Naive B cell (primary cell): ENCODE measurements around the gene CITED4. TPM values are rescaled to one million over a fixed set of nuclear protein-coding genes. Genes with fewer than 3 reads are reported as not detected.

ENCODE experiments used
- ATAC-seq, 2 donors: fragments of 150-1000 bp; cut with Tn5 transposase; 2 replicates each; pipeline ENCODE4 v1.10.0; 2021; ENCODE audit warnings: low read depth in 2 of 2, mild to moderate bottlenecking in 2 of 2, moderate library complexity in 2 of 2
- DNase-seq: peaks from one replicate; pipeline ENCODE4 v3.0.0; 2022
- H3K27ac Mint-ChIP-seq, 6 donors: one replicate each; pipeline ENCODE4 v1.8.0; 2020 to 2022; ENCODE audit warnings: mild to moderate bottlenecking in 6 of 6, mixed read lengths in 6 of 6, moderate library complexity in 5 of 6, inconsistent platforms in 2 of 6
- H3K27me3 Mint-ChIP-seq, 3 donors: one replicate each; pipeline ENCODE4 v1.8.0; 2021 to 2022; ENCODE audit warnings: mixed read lengths in 3 of 3, mild to moderate bottlenecking in 1 of 3
- H3K36me3 Mint-ChIP-seq, 2 donors: one replicate each; pipeline ENCODE4 v1.8.0; 2020 to 2022; ENCODE audit warnings: mixed read lengths in 2 of 2, inconsistent platforms in 1 of 2, mild to moderate bottlenecking in 1 of 2
- H3K4me1 Mint-ChIP-seq, 3 donors: one replicate each; pipeline ENCODE4 v1.8.0; 2020 to 2022; ENCODE audit warnings: mixed read lengths in 3 of 3, inconsistent platforms in 1 of 3, mild to moderate bottlenecking in 1 of 3, moderate library complexity in 1 of 3
- H3K4me3 Mint-ChIP-seq, 8 donors: one replicate each; pipeline ENCODE4 v1.8.0; 2020 to 2022; ENCODE audit warnings: mild to moderate bottlenecking in 8 of 8, mixed read lengths in 8 of 8, moderate library complexity in 8 of 8, inconsistent platforms in 2 of 8
- H3K9me3 Mint-ChIP-seq, 7 donors: one replicate each; pipeline ENCODE4 v1.8.0; 2020 to 2022; ENCODE audit warnings: mixed read lengths in 7 of 7, mild to moderate bottlenecking in 5 of 7, inconsistent platforms in 2 of 7, moderate library complexity in 1 of 7
- polyA plus RNA-seq, 6 donors: library from polyadenylated mRNA; unstranded; fragments of 300-500 nt; fragmentation: Illumina TruSeq; gene quantifications; one replicate each; pipeline ENCODE4 v1.2.3, GENCODE V29; 2021; ENCODE audit warnings: low read depth in 6 of 6

CITED4 gene
- polyA plus RNA-seq, 6 donors from 2014 or later: 1.2 to 3.2 (median 2.5) TPM

DNA sequence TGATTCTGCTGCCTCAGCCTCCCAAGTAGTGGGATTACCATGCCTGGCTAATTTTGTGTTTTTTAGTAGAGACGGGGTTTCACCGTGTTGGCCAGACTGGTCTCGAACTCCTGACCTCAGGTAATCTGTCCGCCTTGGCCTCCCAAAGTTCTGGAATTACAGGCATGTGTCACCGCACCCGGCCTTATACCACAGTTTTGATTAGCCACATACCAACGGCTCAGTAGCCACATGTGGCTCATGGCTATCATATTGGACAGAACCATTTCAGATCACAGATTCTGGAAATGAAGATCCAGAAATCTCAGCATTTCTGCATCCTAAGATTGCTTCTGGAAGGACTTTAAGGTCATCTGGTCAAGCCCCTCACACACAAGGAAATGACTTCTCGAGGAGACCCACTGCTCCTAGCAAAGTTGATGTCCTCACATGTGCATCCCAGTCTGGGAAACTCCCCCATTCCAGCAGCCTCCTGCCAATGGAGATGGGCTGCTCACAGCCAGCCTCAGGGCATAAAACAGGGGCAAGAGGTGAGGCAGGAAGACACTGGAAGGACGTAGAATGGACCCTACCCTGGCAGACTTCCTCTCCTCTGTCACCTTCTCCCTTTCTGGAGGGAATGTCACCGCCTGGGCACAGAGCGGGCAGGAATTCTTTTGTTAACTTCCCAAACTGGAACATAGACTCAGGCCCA lies 17.5 kb upstream of the CITED4 start:
- peaks cover 0 to 16% of the 10 kb centered on the region in 2 donors for H3K36me3 Mint-ChIP-seq
- DNase-seq: no peak
- no peak for ATAC-seq
- peak overlapping the region in 1 of 6 donors; percentile 33 for H3K27ac Mint-ChIP-seq
- peaks cover 0 to 25% (median 10%) of the 10 kb centered on the region in 7 donors for H3K9me3 Mint-ChIP-seq
- H3K27me3 Mint-ChIP-seq: peaks cover 16 to 45% (median 37%) of the 10 kb centered on the region in 3 donors
- H3K4me1 Mint-ChIP-seq: peaks cover 4 to 6% (median 5%) of the 10 kb centered on the region in 3 donors
- no peak overlapping the region for H3K4me3 Mint-ChIP-seq

DNA sequence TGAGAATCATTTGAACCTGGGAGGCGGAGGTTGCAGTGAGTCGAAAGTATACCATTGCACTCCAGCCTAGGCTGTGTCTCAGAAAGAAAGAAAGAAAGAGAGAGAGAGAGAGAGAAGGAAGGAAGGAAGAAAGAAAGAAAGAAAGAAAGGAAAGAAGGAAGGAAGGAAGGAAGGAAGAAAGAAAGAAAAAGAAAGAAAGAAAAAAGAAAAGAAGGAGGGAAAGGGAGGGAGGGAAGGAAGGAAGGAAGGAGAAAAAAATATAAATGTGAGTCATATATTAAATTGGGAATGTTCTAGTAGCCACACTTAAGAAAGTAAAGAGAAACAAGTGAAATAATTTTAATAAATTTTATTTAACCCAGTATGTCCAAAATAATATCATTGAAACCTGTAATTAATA lies 16.7 kb upstream of the CITED4 start:
- H3K4me1 Mint-ChIP-seq: peaks cover 3 to 4% (median 4%) of the 10 kb centered on the region in 3 donors
- ATAC-seq (no peak), DNase-seq (no peak)
- H3K9me3 Mint-ChIP-seq: peaks cover 0 to 25% (median 10%) of the 10 kb centered on the region in 7 donors
- H3K36me3 Mint-ChIP-seq: peaks cover 0 to 13% of the 10 kb centered on the region in 2 donors
- peaks cover 13 to 44% (median 38%) of the 10 kb centered on the region in 3 donors for H3K27me3 Mint-ChIP-seq
- H3K27ac Mint-ChIP-seq: peak overlapping the region in 1 of 6 donors; percentile 6
- no peak overlapping the region for H3K4me3 Mint-ChIP-seq

DNA sequence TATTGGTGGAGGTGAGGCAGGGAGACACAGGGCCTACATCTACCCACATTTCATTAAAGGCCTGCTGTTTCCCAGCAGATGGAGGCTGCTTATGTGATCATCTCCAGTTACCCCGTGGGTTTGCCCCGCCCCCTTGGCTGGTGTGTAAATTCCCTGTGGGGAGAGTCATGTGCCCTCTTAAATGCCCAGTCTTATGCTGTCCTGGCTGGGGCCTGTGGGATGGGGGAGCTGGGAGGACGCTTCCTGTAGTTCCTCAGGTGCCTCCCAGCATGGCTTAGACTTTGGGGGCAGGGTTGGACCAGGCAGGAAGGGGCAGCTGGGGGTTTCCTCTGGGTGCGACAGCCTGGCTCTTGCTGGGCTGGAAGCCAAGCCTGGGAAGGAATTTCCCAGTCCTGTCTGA lies 15.5 kb upstream of the CITED4 start:
- no peak for ATAC-seq
- H3K4me1 Mint-ChIP-seq: no peaks in the 10 kb centered on the region
- DNase-seq: no peak
- peaks cover 0 to 8% of the 10 kb centered on the region in 2 donors for H3K36me3 Mint-ChIP-seq
- H3K4me3 Mint-ChIP-seq: no peak overlapping the region
- H3K27ac Mint-ChIP-seq: no peak overlapping the region
- peaks cover 8 to 43% (median 35%) of the 10 kb centered on the region in 3 donors for H3K27me3 Mint-ChIP-seq
- peaks cover 0 to 23% (median 6%) of the 10 kb centered on the region in 7 donors for H3K9me3 Mint-ChIP-seq

DNA sequence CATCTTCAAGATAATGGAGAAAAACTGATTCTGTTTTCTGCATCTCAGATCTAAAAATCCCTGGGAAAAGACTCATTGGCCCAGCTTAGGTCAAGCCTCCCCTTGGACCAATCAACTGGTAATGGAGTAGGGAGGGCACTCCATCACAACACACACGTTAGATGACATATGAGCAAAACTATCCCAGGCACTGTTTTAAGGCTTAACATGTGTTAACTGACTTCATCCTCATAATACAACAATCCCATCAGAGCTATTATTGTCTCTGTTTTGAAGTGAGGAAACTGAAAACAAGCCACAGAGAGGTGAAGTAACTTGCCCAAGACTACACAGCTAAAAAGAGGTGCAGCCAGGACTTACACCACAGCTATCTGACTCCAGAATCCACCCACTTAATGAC lies 14.7 kb upstream of the CITED4 start:
- Mint-ChIP-seq H3K4me3 (peak overlapping the region in 1 of 8 donors; percentile 62), H3K27ac (no peak overlapping the region)

DNA sequence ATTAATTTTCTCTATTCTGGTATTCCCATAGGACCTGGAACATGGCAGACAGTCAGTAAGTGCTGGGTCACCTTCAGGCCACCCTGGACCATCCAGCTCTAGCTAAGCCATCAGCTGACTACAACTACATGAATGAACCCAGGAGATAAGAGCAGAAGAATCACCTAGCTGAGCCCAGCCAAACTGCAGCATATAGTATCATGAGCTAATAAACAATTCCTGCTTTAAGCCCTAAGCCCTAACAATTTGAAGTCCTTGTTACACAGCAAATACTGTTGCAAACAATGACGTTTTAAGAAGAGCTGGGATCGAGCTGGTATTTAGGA lies 14.2 kb upstream of the CITED4 start:
- no peak overlapping the region for H3K27ac Mint-ChIP-seq
- H3K36me3 Mint-ChIP-seq: peaks cover 0 to 8% of the 10 kb centered on the region in 2 donors
- peaks cover 0 to 14% (median 6%) of the 10 kb centered on the region in 7 donors for H3K9me3 Mint-ChIP-seq
- no peak for ATAC-seq
- H3K4me3 Mint-ChIP-seq: no peak overlapping the region
- DNase-seq: no peak
- no peaks in the 10 kb centered on the region for H3K4me1 Mint-ChIP-seq
- H3K27me3 Mint-ChIP-seq: peaks cover 11 to 42% (median 35%) of the 10 kb centered on the region in 3 donors

More for the DNA sequence above, 14.7 kb upstream of the CITED4 start:
- DNase-seq (no peak), ATAC-seq (no peak)
- Mint-ChIP-seq H3K4me1 (no peaks in the 10 kb centered on the region), H3K9me3 (peaks cover 0 to 15% (median 6%) of the 10 kb centered on the region in 7 donors), H3K27me3 (peaks cover 11 to 40% (median 38%) of the 10 kb centered on the region in 3 donors), H3K36me3 (peaks cover 0 to 8% of the 10 kb centered on the region in 2 donors)

DNA sequence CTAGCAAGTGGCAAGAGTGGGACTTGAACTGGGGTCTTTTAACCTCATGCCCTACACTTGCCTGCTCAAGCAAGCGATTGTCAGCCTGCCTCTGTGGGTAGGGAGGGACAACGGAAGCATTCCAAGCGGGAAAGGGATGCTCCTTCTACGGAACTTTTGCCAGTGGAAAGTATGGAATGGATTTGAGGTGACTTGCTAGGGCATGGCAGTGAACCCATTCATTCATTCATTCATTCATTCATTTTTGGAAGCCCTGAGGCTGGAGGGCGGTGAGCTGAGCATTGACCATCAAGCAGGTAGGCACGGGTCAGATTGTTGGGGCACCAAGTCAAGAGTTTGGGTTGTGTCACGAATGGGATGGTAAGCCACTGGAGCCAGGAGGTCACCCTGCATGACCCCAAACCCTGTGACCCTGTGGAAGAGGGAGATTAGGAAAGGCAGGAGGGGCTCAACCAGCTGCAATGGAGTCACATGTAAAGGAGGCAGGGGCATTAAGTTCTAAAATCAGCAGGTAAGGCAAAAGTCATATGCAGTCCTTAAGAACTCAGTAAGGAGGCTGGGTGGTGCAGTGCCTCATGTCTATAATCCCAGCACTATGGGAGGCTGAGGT lies 11.8 kb upstream of the CITED4 start:
- DNase-seq: no peak
- no peak for ATAC-seq
- Mint-ChIP-seq H3K4me3 (no peak overlapping the region), H3K27ac (no peak overlapping the region), H3K27me3 (peaks cover 10 to 34% (median 25%) of the 10 kb centered on the region in 3 donors), H3K36me3 (peaks cover 8 to 10% of the 10 kb centered on the region in 2 donors), H3K4me1 (no peaks in the 10 kb centered on the region), H3K9me3 (peaks cover 2 to 25% (median 12%) of the 10 kb centered on the region in 7 donors)

DNA sequence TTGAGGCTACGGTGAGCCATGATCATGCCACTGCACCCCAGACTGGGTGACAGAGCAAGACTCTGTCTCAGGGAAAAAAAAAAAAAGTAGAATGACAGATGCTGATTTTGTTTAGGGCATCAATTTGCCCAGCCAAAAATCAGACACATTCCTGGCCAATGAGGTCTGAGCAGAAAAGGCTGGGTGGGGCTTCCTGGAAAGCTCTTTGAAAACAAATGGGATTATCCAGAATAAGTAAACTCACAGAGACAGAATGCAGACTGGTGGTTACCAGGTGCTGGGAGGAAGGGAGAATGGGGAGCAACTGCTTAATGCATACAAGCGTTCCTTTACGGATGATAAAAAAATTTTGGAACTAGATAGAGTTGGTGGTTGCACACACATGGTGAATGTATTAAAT lies 10.1 kb upstream of the CITED4 start:
- Mint-ChIP-seq H3K4me1 (no peaks in the 10 kb centered on the region), H3K4me3 (no peak overlapping the region), H3K27ac (no peak overlapping the region), H3K36me3 (peaks cover 8 to 10% of the 10 kb centered on the region in 2 donors), H3K27me3 (peaks cover 12 to 35% (median 32%) of the 10 kb centered on the region in 3 donors), H3K9me3 (peaks cover 2 to 25% (median 12%) of the 10 kb centered on the region in 7 donors)
- DNase-seq (no peak), ATAC-seq (no peak)

GRCh38 chr1:40870135-40870728 lies 8.1 kb upstream of the CITED4 start:
- H3K9me3 Mint-ChIP-seq: peaks cover 0 to 11% (median 5%) of the 10 kb centered on the region in 7 donors
- H3K27ac Mint-ChIP-seq: no peak overlapping the region
- no peaks in the 10 kb centered on the region for H3K4me1 Mint-ChIP-seq
- H3K27me3 Mint-ChIP-seq: peaks cover 16 to 35% (median 32%) of the 10 kb centered on the region in 3 donors
- H3K4me3 Mint-ChIP-seq: no peak overlapping the region
- ATAC-seq (no peak), DNase-seq (no peak)
- H3K36me3 Mint-ChIP-seq: peaks cover 0 to 10% of the 10 kb centered on the region in 2 donors

GRCh38 chr1:40868051-40868723 lies 6.0 kb upstream of the CITED4 start:
- Mint-ChIP-seq H3K9me3 (peaks cover 0 to 11% (median 5%) of the 10 kb centered on the region in 7 donors), H3K27ac (no peak overlapping the region), H3K4me3 (no peak overlapping the region), H3K36me3 (peaks cover 0 to 10% of the 10 kb centered on the region in 2 donors), H3K27me3 (peaks cover 16 to 23% (median 22%) of the 10 kb centered on the region in 3 donors), H3K4me1 (no peaks in the 10 kb centered on the region)
- ATAC-seq: no peak
- DNase-seq: no peak

DNA sequence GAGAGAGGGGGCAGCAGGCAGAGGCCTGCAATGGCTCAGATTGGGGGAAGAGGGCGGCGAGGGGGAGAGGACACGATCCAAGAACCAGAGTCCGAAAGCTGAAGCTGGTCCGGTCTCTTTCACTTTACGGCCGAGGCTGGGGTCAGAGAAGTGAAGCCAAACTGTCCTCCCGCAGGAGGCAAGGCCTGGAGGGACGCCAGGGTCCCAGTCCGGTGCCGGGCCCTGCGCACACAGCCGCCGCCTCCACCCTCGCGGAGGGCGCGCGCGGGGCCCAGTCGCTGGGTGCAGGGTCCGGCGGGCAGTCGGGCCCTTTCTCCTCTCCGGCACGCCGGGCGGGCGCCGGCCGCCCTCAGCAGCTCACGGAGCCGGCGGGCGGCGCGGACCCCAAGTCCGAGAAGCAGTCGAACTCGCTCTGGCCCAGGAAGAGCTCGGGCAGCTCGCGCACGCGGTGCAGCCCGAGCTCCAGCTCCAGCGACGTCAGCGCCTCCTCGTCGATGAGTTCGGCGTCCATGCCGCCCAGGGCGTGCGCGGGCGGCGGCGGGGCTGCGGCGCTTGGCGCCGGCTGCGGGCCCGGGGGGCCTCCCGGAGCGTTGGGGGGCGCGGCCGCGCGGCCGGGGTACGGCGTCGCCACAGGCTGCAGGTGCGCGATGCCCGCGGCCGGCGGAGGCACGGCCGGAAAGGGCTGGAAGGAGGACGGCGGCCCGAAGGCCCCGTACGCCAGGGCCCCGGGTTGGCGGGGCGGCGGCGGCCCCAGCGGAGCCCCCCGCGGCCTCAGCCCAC lies 749 bp downstream of the CITED4 start:
- ATAC-seq (peak; percentile 17 to 19), DNase-seq (peak; percentile 25)
- peak overlapping the region in 2 of 6 donors; percentile 64 to 77 for H3K27ac Mint-ChIP-seq
- peaks cover 0 to 1% (median 0%) of the 10 kb centered on the region in 7 donors for H3K9me3 Mint-ChIP-seq
- peaks cover 9 to 14% (median 14%) of the 10 kb centered on the region in 3 donors for H3K4me1 Mint-ChIP-seq
- peaks cover 19 to 33% (median 32%) of the 10 kb centered on the region in 3 donors for H3K27me3 Mint-ChIP-seq
- H3K36me3 Mint-ChIP-seq: no peaks in the 10 kb centered on the region
- peak overlapping the region; percentile 84 to 91 (median 88) for H3K4me3 Mint-ChIP-seq

- DNase-seq: no peak
- H3K27me3 Mint-ChIP-seq: peaks cover 17 to 33% (median 32%) of the 10 kb centered on the region in 3 donors
- H3K4me3 Mint-ChIP-seq: peak overlapping the region; percentile 84 to 91 (median 88)
- peaks cover 0 to 1% (median 0%) of the 10 kb centered on the region in 7 donors for H3K9me3 Mint-ChIP-seq
- peak overlapping the region in 3 of 6 donors; percentile 54 to 77 (median 64) for H3K27ac Mint-ChIP-seq
- H3K4me1 Mint-ChIP-seq: peaks cover 9 to 14% (median 14%) of the 10 kb centered on the region in 3 donors
- H3K36me3 Mint-ChIP-seq: no peaks in the 10 kb centered on the region
- ATAC-seq: no peak
These were observed 1.4 kb downstream of the CITED4 start for GRCh38 chr1:40860706-40861223.

GRCh38 chr1:40858856-40859416 lies 3.2 kb downstream of the CITED4 start:
- H3K27ac Mint-ChIP-seq: no peak overlapping the region
- peaks cover 9 to 14% (median 14%) of the 10 kb centered on the region in 3 donors for H3K4me1 Mint-ChIP-seq

More at GRCh38 chr1:40858856-40859416, 3.2 kb downstream of the CITED4 start:
- H3K36me3 Mint-ChIP-seq: no peaks in the 10 kb centered on the region
- no peak for ATAC-seq
- peak overlapping the region in 2 of 8 donors; percentile 5 to 66 for H3K4me3 Mint-ChIP-seq
- H3K9me3 Mint-ChIP-seq: peaks cover 0 to 1% (median 0%) of the 10 kb centered on the region in 7 donors
- no peak for DNase-seq
- H3K27me3 Mint-ChIP-seq: peaks cover 17 to 33% (median 32%) of the 10 kb centered on the region in 3 donors
